ENCODE results near the gene JAK3. TPM values are rescaled to one million over a fixed set of nuclear protein-coding genes. Genes with fewer than 3 reads are reported as not detected.

JAK3 gene
- polyA plus RNA-seq, 3 donors: 13.8 to 44.6 (median 34.0) TPM

DNA sequence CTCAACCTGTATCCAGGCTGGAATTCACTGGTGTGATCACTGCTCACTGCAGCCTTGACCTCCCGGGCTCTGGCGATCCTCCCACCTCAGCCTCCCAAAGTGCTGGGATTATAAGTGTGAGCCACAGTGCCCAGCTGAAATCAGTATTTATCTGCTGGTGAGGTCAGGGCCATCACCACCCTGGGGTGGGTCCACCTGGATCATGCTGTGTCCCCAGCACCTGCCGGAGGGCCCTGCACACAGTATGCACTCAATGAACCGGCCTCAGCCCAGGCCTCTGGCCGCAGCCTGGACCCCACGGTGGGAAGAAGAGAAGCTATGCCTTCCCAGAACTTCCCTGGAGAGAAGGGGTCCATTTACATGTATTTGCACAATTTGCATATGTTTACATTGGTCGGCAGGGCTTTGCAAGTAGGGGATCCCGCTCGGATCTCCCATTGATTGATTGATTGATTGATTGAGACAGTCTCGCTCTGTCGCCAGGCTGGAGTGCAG, 21.4 kb upstream of the JAK3 start:
- Histone ChIP-seq H3K36me3 (replicated peaks in 1 of 2; ENCODE audit: control insufficient read depth in 1 of 2, insufficient read depth in 2 of 2, low read length in 2 of 2) (peaks cover 2 to 10% of the 10 kb centered on the region in 2 donors), H3K27me3 (ENCODE audit: control insufficient read depth in 2 of 2, insufficient read depth in 2 of 2, low read length in 2 of 2) (peaks cover 19 to 35% of the 10 kb centered on the region in 2 donors), H2AFZ (ENCODE audit: insufficient read depth, low read depth, low read length, poor library complexity, severe bottlenecking) (no peak overlapping the region), H4K20me1 (ENCODE audit: insufficient read depth, low read length) (peaks cover 17% of the 10 kb centered on the region), H3K4me3 (replicated peaks in 1 of 3; ENCODE audit: low read depth in 2 of 3, low read length in 3 of 3) (no peak overlapping the region), H3K79me2 (ENCODE audit: insufficient read depth, low read length) (no peaks in the 10 kb centered on the region), H3K9ac (ENCODE audit: insufficient read depth, low read length, poor library complexity, severe bottlenecking) (no peak overlapping the region), H3K27ac (ENCODE audit: low read depth in 1 of 2, low read length in 2 of 2) (no peak overlapping the region), H3K9me3 (replicated peaks in 1 of 2; ENCODE audit: control insufficient read depth in 1 of 2, insufficient read depth in 1 of 2, low read length in 2 of 2) (peaks cover 0 to 4% of the 10 kb centered on the region in 2 donors), H3K4me1 (ENCODE audit: control insufficient read depth in 1 of 2, insufficient read depth in 2 of 2, low read length in 2 of 2) (peaks cover 19 to 21% of the 10 kb centered on the region in 2 donors), H3K4me2 (replicated peaks; ENCODE audit: extremely low read depth, low read length, poor library complexity, severe bottlenecking) (no peak overlapping the region)
- intact Hi-C loops (cut with micrococcal nuclease): no loop called here
- TF ChIP-seq, protein P1, sequence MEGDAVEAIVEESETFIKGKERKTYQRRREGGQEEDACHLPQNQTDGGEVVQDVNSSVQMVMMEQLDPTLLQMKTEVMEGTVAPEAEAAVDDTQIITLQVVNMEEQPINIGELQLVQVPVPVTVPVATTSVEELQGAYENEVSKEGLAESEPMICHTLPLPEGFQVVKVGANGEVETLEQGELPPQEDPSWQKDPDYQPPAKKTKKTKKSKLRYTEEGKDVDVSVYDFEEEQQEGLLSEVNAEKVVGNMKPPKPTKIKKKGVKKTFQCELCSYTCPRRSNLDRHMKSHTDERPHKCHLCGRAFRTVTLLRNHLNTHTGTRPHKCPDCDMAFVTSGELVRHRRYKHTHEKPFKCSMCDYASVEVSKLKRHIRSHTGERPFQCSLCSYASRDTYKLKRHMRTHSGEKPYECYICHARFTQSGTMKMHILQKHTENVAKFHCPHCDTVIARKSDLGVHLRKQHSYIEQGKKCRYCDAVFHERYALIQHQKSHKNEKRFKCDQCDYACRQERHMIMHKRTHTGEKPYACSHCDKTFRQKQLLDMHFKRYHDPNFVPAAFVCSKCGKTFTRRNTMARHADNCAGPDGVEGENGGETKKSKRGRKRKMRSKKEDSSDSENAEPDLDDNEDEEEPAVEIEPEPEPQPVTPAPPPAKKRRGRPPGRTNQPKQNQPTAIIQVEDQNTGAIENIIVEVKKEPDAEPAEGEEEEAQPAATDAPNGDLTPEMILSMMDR (IDR thresholded peaks at IDR 0.05): no peak
- peaks cover 6 to 13% of the 10 kb centered on the region in 2 donors for H3K36me3 Mint-ChIP-seq
- peaks cover 18% of the 10 kb centered on the region for H3K4me1 Mint-ChIP-seq
- no peak overlapping the region for H3K4me3 Mint-ChIP-seq
- WGBS (ENCODE audit: insufficient coverage): 86% methylated on average over 6 of the region's 11 CpGs
- no peak for DNase-seq
- no peak overlapping the region for H3K27ac Mint-ChIP-seq
- H3K9me3 Mint-ChIP-seq: peaks cover 0 to 7% (median 2%) of the 10 kb centered on the region in 7 donors
- peaks cover 34 to 41% (median 37%) of the 10 kb centered on the region in 3 donors for H3K27me3 Mint-ChIP-seq (ENCODE audit: low read depth in 3 of 3)

DNA sequence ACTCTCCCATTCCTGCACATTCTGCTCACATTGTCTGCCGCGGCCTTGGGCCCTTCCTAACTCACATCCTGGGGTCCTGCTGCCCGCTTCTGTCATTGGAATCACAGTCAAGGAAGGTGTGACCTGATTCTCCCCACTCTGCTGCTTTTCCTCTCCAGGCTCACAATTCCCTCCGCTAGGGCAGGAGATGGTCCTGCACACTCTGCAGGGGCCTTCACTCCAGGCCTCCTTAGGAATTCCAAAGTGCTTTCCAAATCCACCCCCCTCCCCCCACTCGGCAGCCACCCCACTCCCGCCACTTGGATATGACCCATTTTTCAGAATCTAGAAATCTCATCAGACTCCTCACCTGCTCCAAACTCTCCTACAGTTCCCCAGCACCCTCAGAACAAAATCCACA, 20.9 kb upstream of the JAK3 start:
- DNase-seq: no peak
- no peak overlapping the region for H2AFZ ChIP-seq (ENCODE audit: insufficient read depth, low read depth, low read length, poor library complexity, severe bottlenecking)
- H3K4me2 ChIP-seq (replicated peaks; ENCODE audit: extremely low read depth, low read length, poor library complexity, severe bottlenecking): no peak overlapping the region
- H3K27me3 ChIP-seq (ENCODE audit: control insufficient read depth in 2 of 2, insufficient read depth in 2 of 2, low read length in 2 of 2): peaks cover 17 to 30% of the 10 kb centered on the region in 2 donors
- no peak overlapping the region for H3K4me3 ChIP-seq (replicated peaks in 1 of 3; ENCODE audit: low read depth in 2 of 3, low read length in 3 of 3)
- peaks cover 15 to 18% of the 10 kb centered on the region in 2 donors for H3K4me1 ChIP-seq (ENCODE audit: control insufficient read depth in 1 of 2, insufficient read depth in 2 of 2, low read length in 2 of 2)
- WGBS (ENCODE audit: insufficient coverage): 91% methylated on average over 6 of the region's 6 CpGs
- H4K20me1 ChIP-seq (ENCODE audit: insufficient read depth, low read length): peaks cover 22% of the 10 kb centered on the region
- Mint-ChIP-seq H3K4me1 (peaks cover 16% of the 10 kb centered on the region), H3K4me3 (no peak overlapping the region), H3K36me3 (peaks cover 9 to 17% of the 10 kb centered on the region in 2 donors), H3K9me3 (peaks cover 0 to 6% (median 2%) of the 10 kb centered on the region in 7 donors), H3K27me3 (ENCODE audit: low read depth in 3 of 3) (peaks cover 31 to 36% (median 33%) of the 10 kb centered on the region in 3 donors), H3K27ac (no peak overlapping the region)
- peaks cover 0 to 4% of the 10 kb centered on the region in 2 donors for H3K9me3 ChIP-seq (replicated peaks in 1 of 2; ENCODE audit: control insufficient read depth in 1 of 2, insufficient read depth in 1 of 2, low read length in 2 of 2)
- TF ChIP-seq, protein P1 (IDR thresholded peaks at IDR 0.05): no peak
- intact Hi-C loops (cut with micrococcal nuclease): no loop called here
- no peaks in the 10 kb centered on the region for H3K79me2 ChIP-seq (ENCODE audit: insufficient read depth, low read length)
- H3K27ac ChIP-seq (ENCODE audit: low read depth in 1 of 2, low read length in 2 of 2): no peak overlapping the region
- no peak overlapping the region for H3K9ac ChIP-seq (ENCODE audit: insufficient read depth, low read length, poor library complexity, severe bottlenecking)
- H3K36me3 ChIP-seq (replicated peaks in 1 of 2; ENCODE audit: control insufficient read depth in 1 of 2, insufficient read depth in 2 of 2, low read length in 2 of 2): peaks cover 7 to 15% of the 10 kb centered on the region in 2 donors
